Measurements from ENCODE around the gene UGT1A8.
"Not testable (repeated sequence)": the region's sequence is repeated elsewhere in the genome, so short reads cannot be mapped to it uniquely, and the experiment has no call there.

DNA sequence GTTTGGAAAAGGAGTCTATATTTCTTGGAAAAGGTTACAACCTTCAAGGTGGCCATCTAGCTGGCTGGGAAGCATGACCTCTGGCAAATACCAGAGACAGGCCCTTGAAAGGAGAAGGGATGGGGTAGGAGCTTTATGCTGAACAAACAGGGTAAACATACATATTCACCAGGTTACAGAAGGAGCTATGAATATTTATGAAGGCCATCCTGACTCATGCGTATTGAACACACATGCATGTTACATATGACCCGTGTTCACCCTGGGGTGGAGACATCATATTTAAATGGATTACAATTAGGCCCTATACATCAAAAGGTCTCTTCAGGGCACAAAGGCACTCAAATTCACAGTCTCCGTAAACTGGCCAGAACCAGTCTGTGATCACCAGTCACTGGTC is 38.5 kb downstream of the UGT1A8 start:
- TF ChIP-seq EZH2 (IDR thresholded peaks at IDR 0.05; ENCODE audit: insufficient read depth, poor library complexity, severe bottlenecking); EZH2phosphoT487 (IDR thresholded peaks at IDR 0.05; ENCODE audit: insufficient read depth, low read depth): not testable (repeated sequence)

All from GM23248 (cell line).